Fibroblast of mammary gland (primary cell): Measurements from ENCODE around the gene UTS2B.

Source experiments
- DNase-seq: peaks from one replicate; pipeline ENCODE4 v3.0.0-alpha.2; 2010; ENCODE audit warnings: low read depth
- H3K4me3 ChIP-seq: 2 replicates; pipeline ENCODE4 v1.5.1; 2011; ENCODE audit warnings: low read depth, mild to moderate bottlenecking, low read length, moderate library complexity; ENCODE audit not compliant: control insufficient read depth
- CTCF ChIP-seq: conservative IDR thresholded peaks from 2 replicates; pipeline ENCODE4 v1.5.1; 2011; ENCODE audit warnings: low read depth, low read length, inconsistent platforms; ENCODE audit not compliant: control insufficient read depth, insufficient read depth

Gene UTS2B

GRCh38 chr3:191237047-191237882 lies 93.1 kb downstream of the UTS2B start:
- no peak for TF ChIP-seq CTCF
- no peak for DNase-seq

GRCh38 chr3:191236646-191237045 lies 93.7 kb downstream of the UTS2B start:
- DNase-seq: peak; percentile 44
- no peak for TF ChIP-seq CTCF
- H3K4me3 ChIP-seq: no peak overlapping the region

More at GRCh38 chr3:191237047-191237882, 93.1 kb downstream of the UTS2B start:
- no peak overlapping the region for H3K4me3 ChIP-seq

- TF ChIP-seq CTCF: no peak
- H3K4me3 ChIP-seq: no peak overlapping the region
- DNase-seq: peak; percentile 52
These were observed 94.7 kb downstream of the UTS2B start for GRCh38 chr3:191235331-191236314.

- no peak for DNase-seq
- no peak for TF ChIP-seq CTCF
- no peak overlapping the region for H3K4me3 ChIP-seq
These were observed 96.1 kb downstream of the UTS2B start for GRCh38 chr3:191234216-191234615.

- no peak for DNase-seq
- no peak for TF ChIP-seq CTCF
- no peak overlapping the region for H3K4me3 ChIP-seq
These were observed 102.8 kb downstream of the UTS2B start for GRCh38 chr3:191227541-191227940.

GRCh38 chr3:191221638-191222037 lies 108.7 kb downstream of the UTS2B start:
- no peak for DNase-seq
- TF ChIP-seq CTCF: no peak
- no peak overlapping the region for H3K4me3 ChIP-seq
